ENCODE results near the gene CEP76.

Gene CEP76

DNA sequence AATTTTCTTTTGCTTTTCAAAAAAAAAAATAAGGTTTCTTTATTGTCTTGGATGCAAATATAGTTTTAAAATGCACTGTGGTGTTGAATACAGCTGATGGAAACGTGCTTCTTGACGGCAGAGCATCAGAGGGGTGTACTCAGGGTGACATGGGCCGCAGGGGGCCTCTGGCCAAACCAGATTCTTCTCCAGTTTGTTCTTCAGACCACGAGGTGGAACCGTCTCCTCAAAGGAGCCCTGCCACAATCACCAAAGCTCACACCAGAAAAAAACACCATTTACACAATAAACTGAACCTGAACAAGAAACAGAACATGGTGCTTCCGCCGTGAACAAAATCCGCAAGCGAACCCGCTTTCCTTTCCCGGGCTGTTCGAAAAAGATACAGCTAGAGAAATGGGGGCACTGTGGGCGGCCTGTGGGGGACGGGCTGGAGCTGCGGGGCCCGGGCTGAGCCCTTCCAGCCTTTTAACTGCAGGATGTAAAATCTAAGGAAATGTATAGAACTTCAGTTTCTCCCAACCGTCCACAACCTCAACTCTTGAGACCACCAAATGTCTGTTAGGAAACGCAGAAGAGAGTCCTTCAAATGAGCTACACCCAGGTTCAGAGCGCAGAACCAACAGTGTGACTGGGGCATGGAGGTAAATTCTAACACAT, 34.9 kb upstream of the CEP76 start:
- TF ChIP-seq, protein P1, sequence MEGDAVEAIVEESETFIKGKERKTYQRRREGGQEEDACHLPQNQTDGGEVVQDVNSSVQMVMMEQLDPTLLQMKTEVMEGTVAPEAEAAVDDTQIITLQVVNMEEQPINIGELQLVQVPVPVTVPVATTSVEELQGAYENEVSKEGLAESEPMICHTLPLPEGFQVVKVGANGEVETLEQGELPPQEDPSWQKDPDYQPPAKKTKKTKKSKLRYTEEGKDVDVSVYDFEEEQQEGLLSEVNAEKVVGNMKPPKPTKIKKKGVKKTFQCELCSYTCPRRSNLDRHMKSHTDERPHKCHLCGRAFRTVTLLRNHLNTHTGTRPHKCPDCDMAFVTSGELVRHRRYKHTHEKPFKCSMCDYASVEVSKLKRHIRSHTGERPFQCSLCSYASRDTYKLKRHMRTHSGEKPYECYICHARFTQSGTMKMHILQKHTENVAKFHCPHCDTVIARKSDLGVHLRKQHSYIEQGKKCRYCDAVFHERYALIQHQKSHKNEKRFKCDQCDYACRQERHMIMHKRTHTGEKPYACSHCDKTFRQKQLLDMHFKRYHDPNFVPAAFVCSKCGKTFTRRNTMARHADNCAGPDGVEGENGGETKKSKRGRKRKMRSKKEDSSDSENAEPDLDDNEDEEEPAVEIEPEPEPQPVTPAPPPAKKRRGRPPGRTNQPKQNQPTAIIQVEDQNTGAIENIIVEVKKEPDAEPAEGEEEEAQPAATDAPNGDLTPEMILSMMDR (IDR thresholded peaks at IDR 0.05; ENCODE audit: insufficient read depth, missing control alignments), result peak; percentile 1
- DNase-seq (ENCODE audit: insufficient read length, low spot score), result no peak
- FAIRE-seq, result no peak

DNA sequence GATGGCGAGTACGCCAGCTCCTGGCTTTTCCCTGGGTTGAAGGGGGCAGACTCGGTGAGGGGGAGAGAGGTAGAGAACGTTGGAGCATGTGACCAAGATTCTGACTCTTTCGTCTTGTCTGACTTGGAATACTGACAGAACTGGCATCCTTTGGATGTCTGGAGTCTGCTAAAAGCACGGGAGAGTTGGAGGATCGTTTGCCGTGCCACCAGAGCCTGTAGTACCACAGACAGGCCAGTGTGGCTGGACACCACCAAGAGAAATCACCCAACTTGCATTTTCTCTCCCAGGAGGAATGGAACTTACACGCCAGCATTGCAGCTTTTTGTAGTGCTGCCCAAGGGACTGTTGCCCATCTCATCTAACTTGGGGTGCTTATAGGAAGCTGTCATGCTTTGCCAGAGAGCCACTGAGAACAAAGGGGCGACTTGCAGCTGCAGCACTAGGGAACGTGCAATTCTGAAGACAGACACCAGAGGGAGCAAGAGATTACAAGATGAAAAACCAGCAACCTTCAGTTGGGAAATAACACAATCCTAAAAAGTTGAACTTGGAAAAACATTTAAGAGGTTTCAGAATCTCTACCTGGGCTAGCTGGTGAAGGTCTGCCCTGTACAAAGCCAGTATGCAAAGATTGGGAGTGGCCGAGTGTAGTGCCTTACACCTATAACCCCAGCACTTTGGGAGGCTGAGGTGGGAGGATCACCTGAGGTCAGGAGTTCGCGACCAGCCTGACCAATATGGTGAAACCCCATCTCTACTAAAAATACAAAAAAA, 24.4 kb upstream of the CEP76 start:
- FAIRE-seq (peak; percentile 53), DNase-seq (ENCODE audit: insufficient read length, low spot score) (no peak)
- TF ChIP-seq, protein P1 (IDR thresholded peaks at IDR 0.05; ENCODE audit: insufficient read depth, missing control alignments), result peak; percentile 78

DNA sequence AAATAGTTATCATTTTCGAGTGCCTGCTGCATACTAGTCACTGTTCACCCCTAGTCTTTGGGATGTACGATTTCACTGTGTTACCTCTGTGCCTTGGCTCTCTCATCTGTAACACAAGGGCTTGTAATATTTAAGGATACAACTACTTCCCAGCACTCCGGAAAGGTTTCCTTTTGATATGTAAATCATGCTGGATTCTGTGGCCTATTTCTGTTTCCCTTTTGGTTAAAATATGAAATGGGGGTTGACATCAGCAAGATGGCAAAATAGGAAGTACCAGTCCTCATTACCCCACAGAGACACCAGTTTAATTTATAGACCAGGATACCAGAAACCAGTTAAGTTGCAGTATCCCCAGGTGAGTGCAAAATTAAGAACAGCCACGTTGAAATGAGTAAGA, 23.8 kb upstream of the CEP76 start:
- DNase-seq (ENCODE audit: insufficient read length, low spot score), result no peak

DNA sequence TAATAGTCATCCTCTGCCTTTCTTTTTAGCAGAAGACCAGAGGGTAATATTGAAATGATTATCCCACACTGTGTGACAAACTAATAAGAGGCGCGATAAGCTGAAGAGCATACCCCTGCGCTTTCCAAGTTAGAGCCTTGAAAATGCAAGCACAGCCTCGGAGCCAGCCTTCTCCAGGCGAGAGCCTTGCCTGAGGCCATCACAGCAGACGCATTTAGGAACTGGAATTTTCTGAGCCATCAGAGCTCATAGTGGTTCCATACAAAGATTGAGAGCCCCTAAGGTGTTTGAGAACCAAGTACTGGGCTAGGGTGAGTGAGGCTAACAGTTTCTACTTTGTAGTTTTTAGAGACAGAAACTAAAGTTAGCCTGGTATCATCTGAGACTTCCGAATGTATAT, 20.2 kb upstream of the CEP76 start:
- FAIRE-seq (no peak), DNase-seq (ENCODE audit: insufficient read length, low spot score) (no peak)
- TF ChIP-seq, protein P1 (IDR thresholded peaks at IDR 0.05; ENCODE audit: insufficient read depth, missing control alignments), result no peak

More for the DNA sequence above, 23.8 kb upstream of the CEP76 start:
- no peak for FAIRE-seq
- TF ChIP-seq, protein P1 (IDR thresholded peaks at IDR 0.05; ENCODE audit: insufficient read depth, missing control alignments), result no peak

GRCh38 chr18:12721495-12722275, 19.2 kb upstream of the CEP76 start:
- FAIRE-seq (no peak), DNase-seq (ENCODE audit: insufficient read length, low spot score) (no peak)
- TF ChIP-seq, protein P1 (IDR thresholded peaks at IDR 0.05; ENCODE audit: insufficient read depth, missing control alignments), result no peak

- TF ChIP-seq, protein P1 (IDR thresholded peaks at IDR 0.05; ENCODE audit: insufficient read depth, missing control alignments), result no peak
- FAIRE-seq (no peak), DNase-seq (ENCODE audit: insufficient read length, low spot score) (peak; percentile 70)
Observed at GRCh38 chr18:12711446-12711845, 8.9 kb upstream of the CEP76 start.
